Heart left ventricle (tissue), 16 donors: ENCODE data around the gene PREX1. TPM values are rescaled to one million over a fixed set of nuclear protein-coding genes. Genes with fewer than 3 reads are reported as not detected.

Experiments used
- ATAC-seq, 4 donors: fragments of 200-7000 bp; cut with Tn5 transposase; one replicate each; pipeline ENCODE4 v1.9.1; 2020 to 2022; ENCODE audit warnings: moderate library complexity in 4 of 4, mild to moderate bottlenecking in 3 of 4, moderate number of reproducible peaks in 1 of 4
- DNase-seq, 5 donors: peaks; one replicate each; pipeline ENCODE4 v3.0.0-alpha.2; 2020
- H3K27ac ChIP-seq, 12 donors: fragments of 200-600 bp; sonication (generic) in 4 of 12; one replicate each; pipeline versions ENCODE4 v1.5.0 to v1.8.0; 2016 to 2022; ENCODE audit warnings: mild to moderate bottlenecking in 2 of 12
- H3K27me3 ChIP-seq, 9 donors: fragments of 200-600 bp; sonication (generic) in 2 of 9; one replicate each; pipeline versions ENCODE4 v1.5.1 to v1.8.0; 2016 to 2022; ENCODE audit warnings: mild to moderate bottlenecking in 3 of 9
- H3K36me3 ChIP-seq, 9 donors: fragments of 200-600 bp; sonication (generic) in 2 of 9; one replicate each; pipeline versions ENCODE4 v1.5.0 to v1.8.0; 2018 to 2022; ENCODE audit warnings: mild to moderate bottlenecking in 2 of 9
- H3K4me1 ChIP-seq, 12 donors: fragments of 200-600 bp; sonication (generic) in 4 of 12; one replicate each; pipeline versions ENCODE4 v1.5.0 to v1.8.0; 2016 to 2022; ENCODE audit warnings: mild to moderate bottlenecking in 3 of 12
- H3K4me3 ChIP-seq, 12 donors: fragments of 200-600 bp; sonication (generic) in 4 of 12; one replicate each; pipeline versions ENCODE4 v1.5.0 to v1.8.0; 2017 to 2022; ENCODE audit warnings: mild to moderate bottlenecking in 9 of 12, moderate library complexity in 4 of 12
- H3K9me3 ChIP-seq, 12 donors: fragments of 200-600 bp; sonication (generic) in 4 of 12; one replicate each; pipeline versions ENCODE4 v1.5.0 to v1.8.0; 2016 to 2022; ENCODE audit warnings: mild to moderate bottlenecking in 1 of 12
- CTCF ChIP-seq, 12 donors: fragments of 200-600 bp; sonication (generic) in 4 of 12; IDR thresholded peaks; one replicate each; pipeline versions ENCODE4 v1.5.0 to v1.8.0; 2018 to 2022; ENCODE audit warnings: antibody characterized with exemption in 12 of 12, mild to moderate bottlenecking in 5 of 12
- POLR2A ChIP-seq, 2 donors: fragments of 450-650 bp; IDR thresholded peaks; one replicate each; pipeline ENCODE4 v1.6.1; 2017; ENCODE audit warnings: antibody characterized with exemption in 2 of 2, mild to moderate bottlenecking in 2 of 2, moderate library complexity in 2 of 2
- WGBS, 4 donors: extraction: QIAGEN DNeasy Blood & Tissue Kit in 2 of 4; methylation state at CpG; one replicate each; pipeline versions ENCODE4 v1.1.5 to v1.1.7; 2013 to 2018; 5-methylcytosine and 5-hydroxymethylcytosine counted together
- intact Hi-C, 10 donors: fragments of 100-400 bp; cut with DNase I; formaldehyde crosslinking; loops; one replicate each; pipeline versions ENCODE4 v1.11.1 to v1.14.2; 2022
- polyA plus RNA-seq, 2 donors: library from polyadenylated mRNA; stranded (reverse); fragments of 200-250 nt; gene quantifications; one replicate each; pipeline ENCODE4 v1.2.3, GENCODE V29; 2013
- total RNA-seq, 9 donors: library from RNA; depleted of rRNA in 2 of 9; stranded (reverse); fragments of >200 nt in 2 of 9; fragmentation: NEBNext Ultra II Directional in 3 of 9; extraction: Animal tissue kit (Norgen Biotek cat#: 25700) in 3 of 9; gene quantifications; one replicate each; pipeline versions ENCODE4 v1.1.0 to v1.2.4, GENCODE V29; 2016 to 2023
- donor health status: ischemic (EF 13 %, LVEDD 7.1; RV severe dilation, severe dysfunction).
- donor health status: healthy with polysubstance abuse.
- donor health status: DM: no; HTN: yes; CAD: no.
- donor health status: DM: no; HTN: no; CAD: no.
- donor health status: ischemic (EF 25% LVEDD 6.9; RV normal size, moderate dysfunction).
- donor health status: ischemic (EF 25% LVEDD 5.7; RV mildly dilated, moderate dysfunction).
- donor health status: healthy.
- donor health status: DM: yes; HTN: yes; CAD: no.
- donor health status: ischemic (EF 35%, LVEDD 5.7; RV mildly dilated, moderate dysfunction).
- donor health status: nonischemic (EF 11% LVEDD 7.7; RV severe dilation, severe dysfunction).
- donor health status: DM: yes; HTN: yes; CAD: no.
- donor health status: PGD.
- donor health status: ischemic (EF 29% LVEDD 5.4; RV normal size, mild dysfunction).
- donor health status: nonischemic (EF 23%, LVEDD 6.1; RV moderate dilation, normal function).

PREX1 gene
- total and polyA plus RNA-seq, 11 donors: 7.2 to 41.5 (median 11.9) TPM

DNA sequence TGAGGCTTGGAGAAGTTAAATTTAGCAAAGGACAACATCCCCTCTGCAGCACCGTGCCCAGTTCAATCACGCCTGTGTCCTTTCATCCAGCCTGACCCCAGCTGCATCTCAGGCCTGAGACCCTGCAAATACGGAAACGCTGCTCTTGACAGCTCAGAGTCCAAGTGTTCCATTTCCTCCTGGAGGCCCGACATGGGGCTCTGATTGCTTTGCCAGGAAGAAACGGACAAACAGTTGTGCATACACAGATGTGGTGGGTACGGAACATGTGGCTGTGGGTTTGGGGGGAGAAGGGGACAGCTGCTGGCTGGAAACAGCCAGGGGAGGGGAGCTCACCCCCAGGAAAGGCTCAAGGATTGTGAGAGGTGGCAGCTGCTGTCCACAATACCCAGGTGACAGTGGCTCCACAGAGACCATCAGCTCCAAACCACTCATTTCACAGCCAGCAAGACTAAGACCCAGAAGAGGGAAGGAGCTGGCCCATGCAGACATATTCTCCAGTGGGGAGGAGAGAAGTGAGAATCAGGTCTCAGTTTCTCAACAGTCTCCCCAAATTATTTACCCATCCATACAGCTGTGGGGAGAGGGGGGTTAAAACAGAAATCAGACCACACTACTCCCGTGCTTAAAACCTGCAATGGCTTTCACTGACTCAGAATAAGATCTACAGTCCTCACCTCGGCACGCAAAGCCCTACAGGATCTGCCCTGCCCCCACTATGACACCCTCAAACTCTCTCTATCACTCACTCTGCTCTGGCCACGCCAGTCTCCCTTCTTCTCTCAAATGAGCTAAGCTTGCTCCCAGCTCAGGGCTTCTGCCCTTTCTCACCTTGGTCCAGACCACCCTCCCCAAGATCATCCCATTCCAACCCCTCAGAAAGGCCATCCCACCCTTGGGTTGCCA lies 89.1 kb downstream of the PREX1 start:
- H3K4me1 ChIP-seq: peaks cover 0 to 43% (median 24%) of the 10 kb centered on the region in 12 donors
- H3K4me3 ChIP-seq: no peak overlapping the region
- ATAC-seq (peak in 3 of 4 donors; percentile 36 to 51 (median 38)), DNase-seq (peak in 1 of 5 donors; percentile 30)
- H3K27me3 ChIP-seq: no peaks in the 10 kb centered on the region
- H3K27ac ChIP-seq: peak overlapping the region in 4 of 12 donors; percentile 15 to 66 (median 48)
- H3K36me3 ChIP-seq: peaks cover 0 to 61% (median 4%) of the 10 kb centered on the region in 9 donors
- WGBS, 4 donors: 30 to 39% (median 34%) methylated on average over 11 of the region's 11 CpGs
- TF ChIP-seq POLR2A (IDR thresholded peaks at IDR 0.05) (no peak), CTCF (IDR thresholded peaks at IDR 0.05) (no peak)
- intact Hi-C loops: no loop called here
- no peaks in the 10 kb centered on the region for H3K9me3 ChIP-seq

GRCh38 chr20:48738094-48738398 lies 89.8 kb downstream of the PREX1 start:
- Histone ChIP-seq H3K27ac (peak overlapping the region in 3 of 12 donors; percentile 15 to 66 (median 49)), H3K36me3 (peaks cover 0 to 61% (median 3%) of the 10 kb centered on the region in 9 donors), H3K27me3 (no peaks in the 10 kb centered on the region), H3K9me3 (no peaks in the 10 kb centered on the region), H3K4me3 (no peak overlapping the region), H3K4me1 (peaks cover 0 to 48% (median 24%) of the 10 kb centered on the region in 12 donors)
- ATAC-seq (no peak), DNase-seq (no peak)
- WGBS, 4 donors: 22 to 28% (median 25%) methylated on average over 3 of the region's 3 CpGs
- TF ChIP-seq POLR2A (IDR thresholded peaks at IDR 0.05): no peak
- TF ChIP-seq CTCF (IDR thresholded peaks at IDR 0.05): no peak
- intact Hi-C loops: no loop called here

DNA sequence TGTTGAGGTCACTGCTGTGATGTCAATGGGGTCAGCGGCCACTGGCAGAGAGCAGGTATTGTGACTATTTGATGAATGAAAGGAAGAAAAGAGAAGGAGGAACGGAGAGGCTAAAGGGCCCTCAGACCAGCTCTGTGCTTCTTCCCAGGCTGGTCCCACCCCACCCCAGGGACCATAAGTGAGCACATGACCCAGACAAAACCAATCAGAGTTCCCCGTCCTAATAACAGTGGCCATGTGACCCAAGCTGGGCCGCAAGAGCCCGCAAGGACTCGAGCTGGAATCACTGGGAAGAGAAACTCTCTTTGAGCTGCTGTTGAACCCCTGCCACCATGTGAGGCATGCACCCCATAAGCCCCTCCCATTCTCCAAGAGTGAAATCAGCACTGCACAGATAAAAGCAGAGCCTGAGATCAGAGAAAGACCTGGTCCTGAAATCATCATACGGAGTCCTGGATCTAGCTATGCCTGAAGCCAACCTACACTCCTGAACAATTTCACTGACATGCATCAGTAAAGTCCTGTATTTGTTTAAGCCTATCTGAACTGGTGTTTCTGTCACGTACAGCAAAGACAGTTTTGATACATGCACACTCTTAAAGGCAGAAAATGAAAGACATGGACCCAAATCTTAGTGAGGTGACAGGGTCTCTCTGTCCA lies 90.2 kb downstream of the PREX1 start:
- ATAC-seq (no peak), DNase-seq (no peak)
- H3K4me3 ChIP-seq: no peak overlapping the region
- H3K36me3 ChIP-seq: peaks cover 0 to 58% (median 3%) of the 10 kb centered on the region in 9 donors
- 92 to 96% (median 93%) methylated on average over 8 of the region's 8 CpGs for WGBS, 4 donors
- H3K4me1 ChIP-seq: peaks cover 0 to 53% (median 27%) of the 10 kb centered on the region in 12 donors
- no peaks in the 10 kb centered on the region for H3K9me3 ChIP-seq
- no peaks in the 10 kb centered on the region for H3K27me3 ChIP-seq
- H3K27ac ChIP-seq: peak overlapping the region in 3 of 12 donors; percentile 15 to 66 (median 49)
- TF ChIP-seq POLR2A (IDR thresholded peaks at IDR 0.05) (no peak), CTCF (IDR thresholded peaks at IDR 0.05) (no peak)
- intact Hi-C loops: no loop called here

GRCh38 chr20:48736636-48737035 lies 91.2 kb downstream of the PREX1 start:
- 65 to 91% (median 71%) methylated on average over 2 of the region's 2 CpGs for WGBS, 4 donors
- peaks cover 0 to 58% (median 0%) of the 10 kb centered on the region in 9 donors for H3K36me3 ChIP-seq
- no peak for TF ChIP-seq CTCF (IDR thresholded peaks at IDR 0.05)
- no peak for TF ChIP-seq POLR2A (IDR thresholded peaks at IDR 0.05)
- no peaks in the 10 kb centered on the region for H3K27me3 ChIP-seq
- no peak overlapping the region for H3K27ac ChIP-seq
- H3K4me1 ChIP-seq: peaks cover 0 to 61% (median 31%) of the 10 kb centered on the region in 12 donors
- no peak for DNase-seq
- intact Hi-C loops: no loop called here
- H3K4me3 ChIP-seq: no peak overlapping the region
- H3K9me3 ChIP-seq: no peaks in the 10 kb centered on the region
- ATAC-seq: no peak
